H1 (cell line): ENCODE results near the gene TFPT. TPM values are rescaled to one million over a fixed set of nuclear protein-coding genes. Genes with fewer than 3 reads are reported as not detected.

ENCODE experiments used
- CBX8 ChIP-seq: fragments of 300-800, 300-1000 bp; sonication (generic); IDR thresholded peaks from 2 replicates; pipeline ENCODE4 v1.7.1; 2016; ENCODE audit warnings: low read depth, low read length, borderline replicate concordance
- CEBPB ChIP-seq: IDR thresholded peaks from 2 replicates; pipeline ENCODE4 v1.6.1; 2012; ENCODE audit warnings: low read depth, low read length
- EZH2 ChIP-seq: fragments of 200-600 bp; sonication (generic); IDR thresholded peaks from 2 replicates; pipeline ENCODE4 v1.7.1; 2012; ENCODE audit warnings: low read depth, mild to moderate bottlenecking, moderate library complexity, low read length, inconsistent platforms; ENCODE audit not compliant: severe bottlenecking
- HDAC6 ChIP-seq: IDR thresholded peaks from one replicate; pipeline ENCODE4 v1.7.1; 2012; ENCODE audit warnings: low read depth, mild to moderate bottlenecking, inconsistent platforms, low read length, moderate library complexity
- NRF1 ChIP-seq: IDR thresholded peaks from 2 replicates; pipeline ENCODE4 v1.6.1; 2011; ENCODE audit warnings: mild to moderate bottlenecking, low read depth, low read length, improper control_type of control experiment
- SIX5 ChIP-seq: IDR thresholded peaks from 2 replicates; pipeline ENCODE4 v1.6.1; 2011; ENCODE audit warnings: mild to moderate bottlenecking, low read depth, low read length
- TBP ChIP-seq: IDR thresholded peaks from 2 replicates; pipeline ENCODE4 v1.6.1; 2011; ENCODE audit warnings: low read depth, low read length, improper control_type of control experiment
- polyA plus RNA-seq, 7 experiments: library from polyadenylated mRNA; depleted of rRNA in 3 of 7; stranded (reverse) in 5 of 7; unstranded in 2 of 7; fragments of >200 nt in 5 of 7; fragments of 200-250 nt in 2 of 7; gene quantifications; 1 replicate in 5 of 7; 2 replicates in 1 of 7; 4 replicates in 1 of 7; pipeline versions ENCODE4 v1.2.1 to v1.2.3, GENCODE V29; 2011 to 2013; ENCODE audit warnings: missing spikeins in 2 of 7, mixed read lengths in 2 of 7
- total RNA-seq: library from RNA; stranded (reverse); fragmentation: NEBNext Ultra II Directional; extraction: Animal tissue kit (Norgen Biotek cat#: 25700); gene quantifications from 2 replicates; pipeline ENCODE4 v1.2.1, GENCODE V29; 2021

TFPT gene
- total and polyA plus RNA-seq, 2 of the 8 experiments (the other 6 are each of a cell fraction or from before 2014, with no cell fraction given) = 10.4 to 17.7 TPM

DNA sequence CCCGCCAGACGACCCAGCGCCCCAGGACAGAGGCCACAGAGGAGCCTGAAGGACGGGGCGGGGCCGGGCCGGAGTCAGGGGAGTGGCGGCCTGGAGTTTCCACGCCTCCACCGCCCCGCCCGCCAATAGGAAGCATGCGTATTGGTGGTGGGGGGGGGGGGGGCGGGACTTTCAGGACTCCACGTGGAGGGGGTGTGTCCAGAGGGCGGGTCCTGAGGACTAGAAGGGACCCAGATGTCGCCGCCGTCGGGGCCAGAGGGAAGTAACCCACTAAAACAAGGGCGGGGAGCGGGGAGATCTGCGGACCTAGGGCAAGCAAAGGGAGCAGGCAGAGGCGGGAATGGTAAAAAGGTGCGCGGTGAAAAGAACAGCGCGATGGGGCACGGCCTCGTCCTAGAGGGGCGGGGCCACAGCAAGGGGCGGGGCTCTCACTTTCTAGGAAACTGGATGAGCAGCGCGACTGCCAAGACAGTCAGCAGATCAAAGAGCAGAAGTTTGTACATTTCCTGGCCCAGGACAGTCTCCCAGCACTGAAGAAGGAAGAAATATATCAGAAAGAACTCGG lies 46.9 kb upstream of the TFPT start (continued):
- TF ChIP-seq EZH2 (no peak), CEBPB (no peak), CBX8 (no peak), HDAC6 (no peak), NRF1 (no peak), TBP (no peak), SIX5 (no peak)
